ENCODE measurements around the gene PLLP. TPM values are rescaled to one million over a fixed set of nuclear protein-coding genes. Genes with fewer than 3 reads are reported as not detected.

Gene PLLP
- total and polyA plus RNA-seq, 11 donors, result 2.0 to 14.8 (median 2.8) TPM

DNA sequence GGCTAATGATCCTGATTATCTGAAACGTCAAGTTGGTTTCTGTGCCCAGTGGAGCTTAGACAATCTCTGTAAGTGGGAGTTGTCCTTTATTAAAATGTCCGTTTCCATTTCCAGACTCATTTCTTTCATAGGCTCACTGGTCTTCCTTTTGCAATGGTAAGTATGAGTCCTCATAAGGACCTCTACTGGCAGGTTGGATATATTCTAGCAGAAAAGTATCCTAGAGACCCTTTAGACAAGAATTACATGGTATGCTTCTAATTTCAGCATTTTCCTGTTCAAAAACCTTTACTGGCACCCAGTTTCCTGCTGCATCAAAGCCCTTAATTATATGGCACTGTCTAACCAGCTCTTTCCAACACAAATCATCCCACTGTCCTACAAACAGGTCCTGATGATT, 67.5 kb downstream of the PLLP start:
- 85 to 93% (median 91%) methylated on average over 2 of the region's 2 CpGs for WGBS, 4 donors
- intact Hi-C loops (cut with DNase I), result no loop called here
- no peak for ATAC-seq
- Histone ChIP-seq H3K9me3 (peaks cover 0 to 48% (median 30%) of the 10 kb centered on the region in 12 donors), H3K27ac (no peak overlapping the region), H3K27me3 (no peaks in the 10 kb centered on the region), H3K4me1 (no peaks in the 10 kb centered on the region), H3K4me3 (no peak overlapping the region), H3K36me3 (peaks cover 6 to 98% (median 95%) of the 10 kb centered on the region in 9 donors)
- TF ChIP-seq, protein P1, sequence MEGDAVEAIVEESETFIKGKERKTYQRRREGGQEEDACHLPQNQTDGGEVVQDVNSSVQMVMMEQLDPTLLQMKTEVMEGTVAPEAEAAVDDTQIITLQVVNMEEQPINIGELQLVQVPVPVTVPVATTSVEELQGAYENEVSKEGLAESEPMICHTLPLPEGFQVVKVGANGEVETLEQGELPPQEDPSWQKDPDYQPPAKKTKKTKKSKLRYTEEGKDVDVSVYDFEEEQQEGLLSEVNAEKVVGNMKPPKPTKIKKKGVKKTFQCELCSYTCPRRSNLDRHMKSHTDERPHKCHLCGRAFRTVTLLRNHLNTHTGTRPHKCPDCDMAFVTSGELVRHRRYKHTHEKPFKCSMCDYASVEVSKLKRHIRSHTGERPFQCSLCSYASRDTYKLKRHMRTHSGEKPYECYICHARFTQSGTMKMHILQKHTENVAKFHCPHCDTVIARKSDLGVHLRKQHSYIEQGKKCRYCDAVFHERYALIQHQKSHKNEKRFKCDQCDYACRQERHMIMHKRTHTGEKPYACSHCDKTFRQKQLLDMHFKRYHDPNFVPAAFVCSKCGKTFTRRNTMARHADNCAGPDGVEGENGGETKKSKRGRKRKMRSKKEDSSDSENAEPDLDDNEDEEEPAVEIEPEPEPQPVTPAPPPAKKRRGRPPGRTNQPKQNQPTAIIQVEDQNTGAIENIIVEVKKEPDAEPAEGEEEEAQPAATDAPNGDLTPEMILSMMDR (IDR thresholded peaks at IDR 0.05), result no peak
- no peak for TF ChIP-seq POLR2A (IDR thresholded peaks at IDR 0.05)
- DNase-seq, result no peak

DNA sequence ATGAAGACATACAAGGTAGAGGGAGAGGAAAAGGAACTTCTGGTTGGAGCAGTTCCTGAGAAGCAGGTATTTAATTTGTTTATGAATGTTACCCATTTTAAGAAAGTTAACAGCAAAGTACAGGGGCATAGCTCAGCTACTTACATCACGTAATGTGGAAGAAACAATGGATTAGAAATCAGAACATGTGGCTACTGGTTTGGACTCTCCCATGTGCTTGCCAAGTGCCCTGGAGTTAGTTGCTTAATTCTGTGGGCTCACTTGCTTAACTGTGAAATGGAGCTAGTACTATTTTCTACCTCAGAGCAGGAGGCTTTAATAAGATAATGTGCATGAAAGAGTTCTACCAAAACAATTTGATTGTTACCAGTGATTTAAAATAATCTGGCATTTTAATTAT, 71.0 kb downstream of the PLLP start:
- H3K27ac ChIP-seq, result no peak overlapping the region
- WGBS, 4 donors, result 92 to 99% (median 96%) methylated on average over 1 of the region's 1 CpG
- ATAC-seq (no peak), DNase-seq (no peak)
- H3K36me3 ChIP-seq, result peaks cover 6 to 99% (median 99%) of the 10 kb centered on the region in 9 donors
- no peak overlapping the region for H3K4me3 ChIP-seq
- intact Hi-C loops (cut with DNase I), result no loop called here
- no peaks in the 10 kb centered on the region for H3K4me1 ChIP-seq
- H3K9me3 ChIP-seq, result peaks cover 0 to 37% (median 24%) of the 10 kb centered on the region in 12 donors
- H3K27me3 ChIP-seq, result no peaks in the 10 kb centered on the region
- TF ChIP-seq POLR2A (IDR thresholded peaks at IDR 0.05), result no peak
- TF ChIP-seq, protein P1 (IDR thresholded peaks at IDR 0.05), result no peak

DNA sequence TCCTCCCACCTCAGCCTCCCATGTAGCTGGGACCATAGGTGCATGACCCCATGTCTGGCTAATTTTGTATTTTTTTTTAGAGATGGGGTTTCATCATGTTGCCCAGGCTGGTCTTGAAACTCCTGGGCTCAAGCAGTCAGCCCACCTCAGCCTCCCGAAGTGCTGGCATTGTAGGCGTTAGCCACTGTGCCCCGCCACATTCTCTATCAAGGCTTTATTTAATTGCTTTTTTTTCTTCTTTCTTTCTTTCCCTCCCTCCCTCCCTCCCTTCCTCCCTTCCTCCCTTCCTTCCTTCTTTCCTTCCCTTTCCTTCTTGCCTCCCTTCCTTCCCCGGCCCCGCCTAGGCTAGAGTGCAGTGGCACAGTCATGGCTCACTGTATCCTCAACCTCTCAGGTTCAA, 74.7 kb downstream of the PLLP start:
- no peak overlapping the region for H3K27ac ChIP-seq
- 96 to 99% (median 98%) methylated on average over 5 of the region's 5 CpGs for WGBS, 4 donors
- DNase-seq (no peak), ATAC-seq (no peak)
- intact Hi-C loops (cut with DNase I), result no loop called here
- no peaks in the 10 kb centered on the region for H3K27me3 ChIP-seq
- H3K4me1 ChIP-seq, result no peaks in the 10 kb centered on the region
- TF ChIP-seq, protein P1 (IDR thresholded peaks at IDR 0.05), result no peak
- no peak for TF ChIP-seq POLR2A (IDR thresholded peaks at IDR 0.05)
- peaks cover 0 to 99% (median 98%) of the 10 kb centered on the region in 9 donors for H3K36me3 ChIP-seq
- peaks cover 0 to 2% (median 0%) of the 10 kb centered on the region in 12 donors for H3K9me3 ChIP-seq
- no peak overlapping the region for H3K4me3 ChIP-seq

DNA sequence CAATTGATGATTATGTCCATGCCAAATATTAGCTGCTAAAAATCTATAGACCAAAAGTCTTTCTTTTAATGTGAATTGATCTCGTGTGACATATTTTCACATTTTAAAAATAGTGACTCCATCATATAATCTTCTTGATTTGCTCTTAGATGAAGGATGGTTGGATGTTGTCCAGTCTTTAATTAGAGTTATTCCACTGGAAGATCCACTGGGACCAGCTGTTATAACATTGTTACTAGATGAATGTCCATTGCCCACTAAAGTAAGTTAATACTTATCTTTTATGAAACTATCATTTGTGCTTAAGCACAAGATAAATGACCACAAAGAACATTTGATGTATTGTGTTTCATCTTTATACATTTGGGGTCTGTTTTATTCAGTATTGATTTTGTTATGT, 75.5 kb downstream of the PLLP start:
- Histone ChIP-seq H3K4me1 (no peaks in the 10 kb centered on the region), H3K27me3 (no peaks in the 10 kb centered on the region), H3K9me3 (no peaks in the 10 kb centered on the region), H3K36me3 (peaks cover 0 to 98% (median 94%) of the 10 kb centered on the region in 9 donors), H3K27ac (no peak overlapping the region), H3K4me3 (no peak overlapping the region)
- intact Hi-C loops (cut with DNase I), result no loop called here
- ATAC-seq (no peak), DNase-seq (no peak)
- WGBS, 4 donors, result 94 to 100% (median 96%) methylated on average over 1 of the region's 1 CpG
- no peak for TF ChIP-seq POLR2A (IDR thresholded peaks at IDR 0.05)
- TF ChIP-seq, protein P1 (IDR thresholded peaks at IDR 0.05), result no peak

Other genes with a start within 250 kb of the PLLP start
- 10 to 100 TPM in 6 of 9 donors, 1 to 10 TPM in 3; 7.2 to 23.6 (median 11.9) TPM for gene CPNE2, start 192.1 kb downstream of the PLLP start, total RNA-seq
- 10 to 100 TPM; 18.8 to 20.4 TPM for gene CPNE2, start 192.1 kb downstream of the PLLP start, polyA plus RNA-seq
- 10 to 100 TPM; 48.8 to 71.9 (median 65.8) TPM for gene PSME3IP1, start 98.6 kb downstream of the PLLP start, total RNA-seq
- gene PSME3IP1, start 98.6 kb downstream of the PLLP start, polyA plus RNA-seq, result 10 to 100 TPM; 37.8 to 74.6 TPM
- gene RSPRY1, start 98.3 kb downstream of the PLLP start, total RNA-seq, result 10 to 100 TPM; 13.4 to 22.9 (median 17.1) TPM
- gene RSPRY1, start 98.3 kb downstream of the PLLP start, polyA plus RNA-seq, result 10 to 100 TPM in 1 of 2 donors, 1 to 10 TPM in 1; 5.4 to 22.2 TPM
- gene ARL2BP, start 39.4 kb downstream of the PLLP start, total RNA-seq, result 10 to 100 TPM; 43.9 to 68.8 (median 52.1) TPM
- gene ARL2BP, start 39.4 kb downstream of the PLLP start, polyA plus RNA-seq, result 10 to 100 TPM; 40.3 to 83.5 TPM
- under 1 TPM in 5 of 9 donors, not detected in 4; 0.10 to 0.24 (median 0.13) TPM for gene CCL22, start 74.1 kb upstream of the PLLP start, total RNA-seq
- gene CCL22, start 74.1 kb upstream of the PLLP start, polyA plus RNA-seq, result under 1 TPM in 1 of 2 donors, not detected in 1; 0.06 TPM
- 10 to 100 TPM in 8 of 9 donors, 1 to 10 TPM in 1; 8.3 to 59.5 (median 15.4) TPM for gene CX3CL1, start 87.8 kb upstream of the PLLP start, total RNA-seq
- gene CX3CL1, start 87.8 kb upstream of the PLLP start, polyA plus RNA-seq, result 10 to 100 TPM; 13.7 to 15.5 TPM
- 1 to 10 TPM in 2 of 9 donors, not detected in 7; 1.0 to 4.0 TPM for gene CCL17, start 120.1 kb upstream of the PLLP start, total RNA-seq
- gene CCL17, start 120.1 kb upstream of the PLLP start, polyA plus RNA-seq, result under 1 TPM in 1 of 2 donors, not detected in 1; 0.26 TPM
- 10 to 100 TPM; 41.0 to 73.2 (median 51.7) TPM for gene CIAPIN1, start 162.7 kb upstream of the PLLP start, total RNA-seq
- gene CIAPIN1, start 162.7 kb upstream of the PLLP start, polyA plus RNA-seq, result 10 to 100 TPM; 22.4 to 73.2 TPM
- gene COQ9, start 162.8 kb upstream of the PLLP start, total RNA-seq, result 100 to 1,000 TPM; 126 to 331 (median 191) TPM
- gene COQ9, start 162.8 kb upstream of the PLLP start, polyA plus RNA-seq, result 100 to 1,000 TPM; 156 to 436 TPM
- 10 to 100 TPM; 37.4 to 99.8 (median 48.7) TPM for gene POLR2C, start 178.0 kb upstream of the PLLP start, total RNA-seq
- gene POLR2C, start 178.0 kb upstream of the PLLP start, polyA plus RNA-seq, result 10 to 100 TPM; 19.9 to 69.4 TPM
- gene DOK4, start 201.8 kb upstream of the PLLP start, total RNA-seq, result 10 to 100 TPM in 3 of 9 donors, 1 to 10 TPM in 6; 6.4 to 14.8 (median 7.9) TPM
- gene DOK4, start 201.8 kb upstream of the PLLP start, polyA plus RNA-seq, result 1 to 10 TPM; 5.9 to 6.7 TPM